NCI-H2081 treated with DMSO at 0.1 percent for 48 hours (cell line): Measurements from ENCODE around the gene TMPRSS11A.
A peak's percentile ranks its signal among the peaks of the same experiment; 100 is the strongest.

ENCODE experiments used
- DNase-seq: peaks from one replicate; lab custom pipeline; 2025; lab: John Stamatoyannopoulos, UW

The TMPRSS11A gene, protein sequence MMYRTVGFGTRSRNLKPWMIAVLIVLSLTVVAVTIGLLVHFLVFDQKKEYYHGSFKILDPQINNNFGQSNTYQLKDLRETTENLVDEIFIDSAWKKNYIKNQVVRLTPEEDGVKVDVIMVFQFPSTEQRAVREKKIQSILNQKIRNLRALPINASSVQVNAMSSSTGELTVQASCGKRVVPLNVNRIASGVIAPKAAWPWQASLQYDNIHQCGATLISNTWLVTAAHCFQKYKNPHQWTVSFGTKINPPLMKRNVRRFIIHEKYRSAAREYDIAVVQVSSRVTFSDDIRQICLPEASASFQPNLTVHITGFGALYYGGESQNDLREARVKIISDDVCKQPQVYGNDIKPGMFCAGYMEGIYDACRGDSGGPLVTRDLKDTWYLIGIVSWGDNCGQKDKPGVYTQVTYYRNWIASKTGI

DNA sequence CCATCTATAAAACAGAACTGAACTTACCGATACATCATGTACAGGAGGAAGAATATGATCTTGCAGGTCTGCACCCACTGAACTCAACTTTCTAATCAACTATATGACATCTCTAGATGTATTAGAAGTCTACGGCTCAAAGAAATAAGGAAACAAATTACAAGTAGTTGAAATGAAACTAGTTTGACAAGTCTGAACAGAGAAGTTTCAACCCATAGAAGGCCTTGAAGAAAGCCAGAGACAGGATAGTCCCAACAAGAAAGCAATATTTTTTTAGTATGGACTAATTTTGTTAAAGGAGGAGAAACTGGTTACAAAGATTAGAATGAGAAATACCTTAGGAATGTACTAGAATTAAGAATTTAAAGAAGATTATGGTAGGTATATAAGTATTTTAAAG, at the start of gene TMPRSS11A:
TSS of gene TMPRSS11A (minus strand) at position 138 of the 400 bp plus-strand sequence. CDS start at position 38, 100 bp downstream.
- DNase-seq: no peak

DNA sequence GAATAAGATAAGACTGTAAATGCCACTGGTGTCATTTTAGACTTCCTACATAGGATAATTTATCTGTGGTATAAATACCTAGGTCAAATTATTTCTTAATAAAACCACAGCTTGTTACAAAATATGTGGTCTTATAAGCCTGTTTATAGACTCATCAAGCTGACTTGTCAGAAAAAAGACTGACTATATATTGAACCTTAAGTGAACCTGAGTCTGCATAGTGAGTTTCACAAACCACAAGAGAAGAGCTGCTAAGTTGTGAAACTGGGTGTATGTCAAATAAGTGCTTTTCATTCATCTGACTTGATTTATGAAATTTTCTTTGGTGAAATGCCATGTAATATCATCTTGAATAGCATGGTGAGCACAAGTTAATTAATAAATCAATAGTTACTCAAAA, 48.4 kb upstream of the TMPRSS11A start:
- DNase-seq: no peak

DNA sequence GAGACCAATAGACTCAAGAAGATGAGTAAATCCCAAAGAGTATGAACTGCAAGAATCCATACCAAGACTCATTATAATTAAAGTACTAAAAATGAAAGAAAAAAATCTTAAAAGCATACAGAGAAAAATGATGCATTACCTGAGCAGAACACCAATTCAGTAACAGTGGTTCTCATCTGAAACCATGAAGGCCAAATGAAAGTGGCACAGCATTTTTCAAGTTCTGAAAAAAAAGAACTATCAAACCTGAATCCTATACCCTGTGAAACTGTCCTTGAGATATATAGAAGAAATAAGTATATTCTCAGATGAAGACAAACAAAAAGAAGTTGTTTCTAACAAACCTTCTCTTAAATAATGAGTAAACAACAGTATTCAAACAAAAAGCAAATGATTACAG, 39.6 kb upstream of the TMPRSS11A start:
- no peak for DNase-seq

DNA sequence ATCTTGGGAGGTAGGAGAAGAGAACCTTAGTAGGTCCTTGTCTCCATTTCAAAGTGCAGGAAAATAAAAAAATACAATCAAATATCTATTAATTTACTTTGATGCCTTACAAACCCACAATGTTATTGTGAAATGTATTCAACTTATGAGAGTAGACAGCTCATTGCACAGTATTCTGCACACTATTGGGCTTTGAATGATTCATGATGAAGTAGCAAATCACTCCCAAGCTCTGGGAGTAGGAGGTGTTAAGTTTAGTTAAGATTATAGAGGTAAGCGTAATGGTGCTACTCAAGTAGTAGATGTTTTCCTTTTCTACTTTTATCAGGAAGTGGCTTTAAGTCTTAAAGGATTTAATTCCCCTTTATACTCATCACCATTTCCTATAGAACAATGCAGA, 32.8 kb upstream of the TMPRSS11A start:
- no peak for DNase-seq

DNA sequence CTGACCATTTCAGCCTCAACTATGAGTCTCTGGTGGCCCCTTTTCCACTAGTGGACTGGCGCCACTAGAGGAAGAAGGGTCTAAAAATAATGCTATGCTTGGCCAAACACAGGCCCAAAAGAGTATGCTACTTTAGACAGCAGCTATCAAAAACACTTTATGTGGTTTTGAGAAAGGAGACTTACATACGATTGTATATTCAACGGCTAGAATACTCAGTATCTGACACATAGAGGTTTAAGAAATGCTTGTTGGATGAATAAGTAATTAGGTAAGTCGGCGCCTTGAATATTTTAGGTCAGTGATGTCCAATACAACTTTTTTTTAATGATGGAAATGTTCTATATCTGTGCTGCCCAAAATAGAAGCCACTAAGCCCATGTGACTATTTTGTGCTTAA, 25.7 kb upstream of the TMPRSS11A start:
- no peak for DNase-seq

DNA sequence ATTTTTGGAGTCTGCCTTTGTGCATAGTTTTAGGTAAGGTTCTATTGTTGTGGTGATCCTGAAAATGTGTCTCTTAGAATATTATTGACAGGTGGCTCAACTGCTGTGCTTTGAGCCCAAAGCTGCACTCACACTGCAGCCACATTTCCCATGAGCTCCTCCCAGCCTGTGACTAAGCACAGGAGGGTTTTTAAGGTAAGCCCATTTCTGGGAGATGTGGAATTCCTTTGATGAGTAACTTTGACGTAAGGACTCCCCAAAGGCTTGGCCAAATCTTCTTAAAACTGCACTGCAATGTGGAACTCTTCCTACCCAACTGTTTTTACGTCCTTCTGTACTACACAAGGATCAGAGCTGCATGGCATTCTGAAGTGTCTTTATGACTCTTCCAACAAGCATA, 20.0 kb upstream of the TMPRSS11A start:
- no peak for DNase-seq

DNA sequence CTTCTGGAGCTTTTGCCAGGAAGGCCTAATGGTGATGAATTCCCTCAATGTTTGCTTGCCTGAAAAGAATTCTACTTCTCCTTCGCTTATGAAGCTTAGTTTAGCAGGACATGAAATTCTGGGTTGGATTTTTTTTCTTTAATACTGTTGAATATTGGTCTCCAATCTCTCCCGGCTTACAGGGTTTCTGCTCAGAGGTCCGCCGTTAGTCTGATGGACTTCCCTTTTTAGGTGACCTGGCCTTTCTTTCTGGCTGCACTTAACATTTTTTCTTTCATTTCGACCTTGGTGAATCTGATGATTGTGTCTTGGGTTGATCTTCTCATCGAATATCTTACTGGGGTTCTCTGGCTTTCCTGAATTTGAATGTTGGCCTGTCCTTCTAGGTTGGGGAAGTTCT, 17.2 kb upstream of the TMPRSS11A start:
- no peak for DNase-seq

DNA sequence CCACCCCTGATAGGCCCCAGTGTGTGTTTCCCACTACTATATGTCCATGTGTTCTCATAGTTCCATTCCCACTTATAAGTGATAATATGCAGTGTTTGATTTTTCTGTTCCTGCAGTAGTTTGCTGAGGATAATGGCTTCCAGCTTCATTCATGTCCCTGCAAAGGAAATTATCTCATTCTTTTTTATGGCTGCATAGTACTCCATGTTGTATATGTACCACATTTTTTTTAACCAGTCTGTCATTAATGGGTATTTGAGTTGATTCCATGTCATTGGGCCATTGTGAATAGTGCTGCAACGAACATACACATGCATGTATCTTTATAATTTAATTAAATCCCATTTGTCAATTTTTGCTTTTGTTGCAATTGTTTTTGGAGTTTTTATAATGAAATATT, 10.3 kb upstream of the TMPRSS11A start:
- DNase-seq: no peak

DNA sequence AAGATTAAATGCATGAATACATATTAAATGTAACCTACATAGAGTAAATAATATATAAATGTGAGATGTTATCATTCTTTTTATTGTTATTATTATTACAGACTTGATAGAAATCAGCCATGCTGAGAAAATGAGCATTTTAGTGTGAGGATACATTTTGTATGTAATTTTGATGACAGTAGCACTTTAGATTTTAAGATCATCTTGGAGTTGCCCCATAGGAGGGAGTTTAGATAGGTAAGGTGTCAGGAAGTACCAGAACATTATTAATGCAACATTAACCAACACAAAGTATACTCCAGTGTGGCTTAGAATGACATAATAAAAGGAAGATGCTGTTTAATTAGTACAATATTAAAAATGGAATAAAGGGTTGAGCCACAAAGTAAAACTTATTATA, 8.4 kb downstream of the TMPRSS11A start:
- no peak for DNase-seq

DNA sequence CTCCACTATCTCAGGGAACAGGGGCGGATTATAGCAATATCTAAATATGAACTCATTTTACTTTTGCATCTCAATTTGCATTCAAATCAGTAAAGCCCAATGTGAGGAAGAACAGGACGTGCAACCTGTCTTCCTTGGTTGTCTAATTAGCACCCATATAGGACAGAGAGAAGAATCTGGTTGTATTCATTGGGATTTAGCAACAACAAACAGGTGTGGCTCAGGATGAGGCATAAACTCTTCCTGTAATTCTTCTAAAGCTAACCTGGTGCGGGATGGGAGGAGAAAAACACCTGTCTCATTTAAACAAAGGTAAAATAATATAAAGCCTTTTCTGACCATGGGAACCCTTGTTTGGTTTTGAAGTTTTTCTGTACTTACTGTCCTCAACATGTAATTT, 22.2 kb downstream of the TMPRSS11A start:
- DNase-seq: no peak

DNA sequence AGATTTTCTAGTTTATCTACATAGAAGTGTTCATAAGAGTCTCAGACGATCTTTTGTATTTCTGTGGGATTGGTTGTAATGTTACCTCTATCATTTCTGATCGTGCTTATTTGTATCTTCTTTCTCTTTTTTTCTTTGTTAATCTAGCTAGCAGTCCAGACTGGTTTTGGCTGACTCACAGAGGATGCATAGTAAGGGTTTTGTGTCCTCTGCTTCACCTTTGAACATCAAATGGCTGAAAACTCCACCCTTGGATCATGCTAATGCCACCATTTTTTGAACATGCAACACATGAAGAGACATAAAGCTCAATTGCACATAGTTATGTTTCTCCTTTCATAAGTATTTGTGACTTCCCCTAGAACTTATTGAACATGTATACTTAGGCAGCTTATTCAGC, 22.8 kb downstream of the TMPRSS11A start:
- no peak for DNase-seq

DNA sequence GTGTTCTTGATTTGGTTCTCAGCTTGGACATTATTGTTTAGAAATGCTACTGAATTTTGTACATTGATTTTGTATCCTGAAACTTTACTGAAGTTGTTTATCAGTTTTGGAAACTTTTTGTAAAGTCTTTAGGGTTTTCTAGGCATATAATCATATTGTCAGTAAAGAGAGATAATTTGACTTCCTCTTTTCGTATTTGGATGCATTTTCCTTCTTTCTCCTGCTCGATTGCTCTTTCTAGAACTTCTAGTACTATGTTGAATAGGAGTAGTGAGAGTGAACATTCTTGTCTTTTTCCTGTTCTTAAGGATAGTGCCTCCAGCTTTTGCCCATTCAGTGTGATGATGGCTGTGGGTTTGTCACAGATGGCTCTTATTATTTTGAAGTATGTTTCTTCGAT, 24.1 kb downstream of the TMPRSS11A start:
- DNase-seq: no peak

DNA sequence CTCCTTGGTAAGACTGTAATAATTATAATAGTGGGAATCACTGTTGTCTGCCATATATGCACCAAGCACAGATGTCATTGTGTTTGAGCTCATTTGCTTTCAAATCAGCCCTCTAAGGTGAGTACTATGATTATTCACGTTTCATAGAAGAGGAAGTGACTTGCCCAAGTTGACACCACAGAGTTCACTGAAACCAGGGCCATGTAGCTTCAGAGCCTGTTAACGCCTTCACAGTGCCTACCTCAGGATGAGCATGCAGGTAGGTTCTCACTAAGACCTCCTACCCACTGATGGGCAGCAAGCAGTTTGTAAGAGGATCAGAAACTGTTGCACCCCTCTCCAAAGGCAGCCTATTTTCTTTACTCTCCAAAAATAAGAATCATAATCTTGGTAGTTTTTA, 27.4 kb downstream of the TMPRSS11A start:
- DNase-seq: no peak

DNA sequence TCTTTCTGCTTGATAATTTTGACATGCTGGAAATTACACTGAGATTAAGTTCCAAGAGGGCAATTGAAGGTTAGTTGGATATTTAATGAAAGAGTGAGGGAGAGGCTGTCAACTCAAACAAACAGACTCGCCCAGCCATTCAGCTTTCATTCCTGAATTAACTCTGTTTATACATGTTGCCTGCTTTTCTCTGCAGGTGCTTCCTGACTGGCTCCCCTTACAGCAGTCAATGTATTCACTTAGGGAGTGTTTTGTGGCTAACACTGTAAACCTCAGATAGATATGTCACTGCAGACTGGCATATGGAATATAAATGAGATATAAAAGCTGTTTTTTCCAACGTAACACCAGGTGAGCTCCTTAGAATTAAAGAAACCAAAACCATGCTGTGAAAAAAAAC, 28.7 kb downstream of the TMPRSS11A start:
- DNase-seq: peak; percentile 79

DNA sequence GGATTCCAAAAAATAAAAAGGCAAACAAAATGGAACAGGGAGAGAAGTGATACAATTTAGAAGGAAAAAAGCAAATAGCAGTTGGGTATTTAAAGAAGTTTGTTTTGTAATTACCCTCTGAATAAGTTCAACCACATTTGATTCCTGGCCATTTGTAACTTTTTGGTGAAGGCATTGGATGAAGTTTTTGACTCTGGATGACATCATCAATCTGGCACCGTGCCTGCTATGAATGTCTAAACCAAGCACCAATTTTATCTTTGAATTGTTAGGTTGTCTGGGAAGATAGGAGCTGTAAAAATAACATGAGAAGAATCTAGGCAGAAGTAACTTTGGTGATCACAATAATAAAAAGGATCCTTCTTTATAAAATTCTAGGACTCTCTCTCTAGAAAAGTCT, 29.5 kb downstream of the TMPRSS11A start:
- no peak for DNase-seq

DNA sequence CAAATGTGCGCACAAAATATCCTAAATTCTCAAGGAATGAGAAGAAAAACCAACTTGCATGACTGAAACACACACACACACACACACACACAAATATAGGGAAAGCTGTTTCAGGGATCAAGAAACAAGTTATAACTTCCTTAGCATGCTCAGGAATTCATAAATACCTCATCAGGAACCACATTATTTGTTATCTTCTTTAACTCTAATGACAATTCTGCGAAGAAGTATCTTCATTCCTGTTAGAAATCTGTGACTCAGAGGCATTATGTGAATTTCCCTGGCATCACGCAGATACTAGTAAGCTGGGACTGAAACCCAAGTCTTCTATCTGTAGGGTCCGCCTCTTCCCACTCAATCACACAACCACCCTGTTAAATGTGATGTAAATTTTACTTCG, 30.3 kb downstream of the TMPRSS11A start:
- DNase-seq: no peak

DNA sequence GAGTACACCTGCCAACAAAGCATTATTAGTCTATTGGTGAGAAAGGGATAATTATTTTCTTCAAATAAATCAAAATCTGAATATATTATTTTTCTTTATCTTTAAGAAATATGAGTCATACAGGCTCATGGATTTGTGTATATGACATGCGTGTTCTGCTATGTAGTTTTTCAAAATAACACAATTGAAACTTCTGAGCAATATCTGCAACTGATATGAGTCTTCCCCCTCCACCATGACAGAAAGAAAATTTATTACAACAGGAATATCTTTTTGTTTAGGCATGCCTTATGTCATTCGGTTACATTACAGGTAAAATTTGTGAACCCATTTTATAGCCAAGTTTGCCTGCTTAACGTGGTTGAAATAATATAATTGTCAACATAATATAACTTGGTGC, 32.0 kb downstream of the TMPRSS11A start:
- DNase-seq: no peak

DNA sequence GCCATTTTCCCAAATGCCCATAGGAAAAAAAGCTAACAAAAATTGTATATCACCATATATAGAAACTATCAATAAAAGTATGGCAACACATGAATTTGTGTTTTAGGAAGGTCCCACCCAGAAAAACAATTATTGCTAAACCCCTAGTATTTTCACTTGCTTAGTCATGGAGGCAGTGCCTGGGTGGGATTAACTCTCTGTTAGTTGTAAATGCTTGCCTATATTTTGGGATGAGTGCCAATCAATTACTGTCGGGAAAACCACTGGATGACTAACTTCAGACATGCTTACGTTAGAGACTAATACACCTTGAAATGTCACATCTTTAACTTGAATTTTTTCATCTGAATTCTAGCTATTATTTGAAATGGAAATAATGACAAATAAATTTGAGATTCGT, 33.9 kb downstream of the TMPRSS11A start:
- DNase-seq: no peak

DNA sequence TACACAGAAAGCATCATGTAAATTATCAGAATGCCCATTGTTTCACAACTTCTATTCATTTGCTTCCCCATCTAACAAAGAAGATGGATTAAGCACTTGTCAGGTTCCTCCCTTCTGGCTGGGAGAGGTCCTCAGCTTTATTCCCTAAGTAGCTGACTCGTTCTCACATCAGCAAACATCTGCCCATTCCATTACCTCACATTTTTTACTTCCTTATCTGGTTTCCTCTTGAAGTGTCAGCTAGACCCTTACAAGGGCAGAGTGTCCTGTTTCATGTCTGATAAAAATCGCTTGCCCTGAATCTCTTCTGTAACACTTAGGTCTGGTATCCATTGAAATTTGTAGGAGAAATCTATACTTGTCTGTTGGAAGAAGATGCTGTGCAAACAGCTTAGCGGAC, 34.7 kb downstream of the TMPRSS11A start:
- no peak for DNase-seq

DNA sequence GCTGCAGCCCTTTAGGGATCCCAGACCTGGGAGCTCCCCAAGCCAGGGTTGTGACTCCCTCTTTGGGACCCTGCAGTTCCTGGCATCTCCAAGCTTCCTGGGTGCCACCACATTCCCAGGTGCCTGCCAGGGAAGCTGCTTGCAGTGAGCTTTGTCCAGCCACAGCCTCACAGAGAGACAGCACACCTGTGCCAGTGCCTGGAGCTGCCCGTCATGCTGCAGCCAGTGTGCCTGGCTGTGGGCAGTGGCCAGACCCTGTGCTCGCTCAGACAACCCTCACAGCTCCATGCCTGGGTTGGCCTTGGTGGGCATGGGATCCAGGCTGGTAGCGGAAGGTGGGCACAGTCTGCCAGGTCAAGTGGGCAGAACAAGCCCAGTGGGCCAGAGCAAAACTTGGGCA, 36.0 kb downstream of the TMPRSS11A start:
- DNase-seq: no peak

DNA sequence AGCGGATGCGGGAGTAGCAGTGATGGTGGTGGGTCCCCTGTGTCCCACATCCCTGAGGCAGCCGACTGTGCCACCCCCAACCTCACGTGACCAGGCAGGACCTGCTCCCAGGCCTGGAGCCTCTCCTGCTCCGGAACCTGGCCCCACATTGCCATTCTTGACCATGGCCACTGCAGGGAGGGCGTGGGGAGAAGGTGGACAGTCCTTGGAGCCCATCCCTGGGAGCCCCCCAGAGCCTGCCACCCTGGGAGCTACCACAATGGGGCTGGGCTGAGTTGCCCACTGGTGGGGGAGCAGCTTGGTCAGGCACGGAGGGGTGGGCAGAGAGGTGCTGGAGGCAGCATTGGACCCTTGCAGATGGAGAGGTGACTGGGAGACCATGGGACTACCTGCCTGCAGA, 36.8 kb downstream of the TMPRSS11A start:
- no peak for DNase-seq

DNA sequence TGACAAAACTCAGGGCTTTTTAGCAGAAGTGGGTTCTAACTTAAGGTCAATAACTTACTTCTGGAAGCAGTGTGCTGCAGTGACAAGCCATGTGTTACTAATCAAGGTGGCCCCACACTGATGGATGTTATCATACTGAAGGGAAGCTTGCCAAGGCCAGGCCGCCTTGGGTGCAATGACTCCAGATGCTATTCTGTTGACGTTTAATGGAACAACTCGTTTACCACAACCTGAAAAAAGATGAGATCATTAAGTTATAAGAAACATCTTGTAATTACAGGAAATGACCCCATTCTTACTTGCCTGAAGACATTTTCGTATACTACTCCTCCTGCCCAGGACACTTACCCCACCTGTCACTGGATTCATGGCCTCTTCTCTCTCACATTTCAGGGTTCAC, 40.6 kb downstream of the TMPRSS11A start:
- DNase-seq: no peak

DNA sequence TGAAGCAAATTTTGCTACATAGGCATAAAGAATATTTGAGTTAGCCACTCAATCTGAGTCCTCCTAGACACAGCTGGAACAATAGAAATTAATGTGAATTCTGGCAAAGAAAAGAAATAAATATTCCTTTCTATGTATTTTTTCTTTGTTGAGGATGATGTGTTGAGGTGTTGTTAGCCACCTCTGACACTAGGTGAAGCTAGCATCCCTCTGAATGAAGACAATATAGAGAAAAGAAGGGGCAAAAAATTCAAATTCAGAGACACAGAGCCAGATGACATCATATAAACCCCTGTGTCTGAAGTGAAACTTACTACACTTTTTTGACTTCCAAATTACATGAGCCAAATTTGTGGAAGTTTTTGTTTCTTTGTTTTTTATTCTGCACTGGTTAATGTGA, 44.9 kb downstream of the TMPRSS11A start:
- no peak for DNase-seq

DNA sequence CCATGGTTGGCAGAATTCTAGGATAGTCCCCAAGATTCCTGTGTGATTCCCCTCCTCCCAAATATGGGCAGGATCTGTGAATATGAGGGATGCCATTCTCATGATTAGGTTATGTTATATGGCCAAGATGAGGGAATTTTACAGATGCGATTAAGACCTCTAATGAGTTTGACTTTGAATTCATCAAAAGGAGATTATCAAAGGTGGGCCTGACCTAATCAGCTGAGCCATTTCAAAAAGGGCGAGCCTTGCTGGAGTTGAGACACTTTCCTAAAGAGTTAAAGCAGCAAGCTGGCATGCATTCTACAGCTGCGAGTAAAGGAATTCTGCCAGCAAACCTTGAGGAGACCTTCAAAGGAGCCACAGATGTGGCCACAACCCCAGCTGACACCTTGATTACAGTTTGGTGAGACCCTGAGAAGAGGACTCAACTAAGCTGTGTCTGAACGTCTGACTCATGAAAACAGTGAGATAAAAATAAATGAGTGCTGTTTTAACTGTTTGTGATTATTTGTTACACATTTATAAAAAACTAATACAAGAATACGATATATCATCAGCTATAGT, 47.8 kb downstream of the TMPRSS11A start:
- DNase-seq: no peak
